Brain microvascular endothelial cell (primary cell): Measurements from ENCODE around the gene EXOSC7.

Experiments
- DNase-seq: peaks from one replicate; pipeline ENCODE4 v3.0.0-alpha.2; 2020
- H3K27ac ChIP-seq: fragments of 250-450 bp; sonication (Bioruptor Pico); 2 replicates; pipeline ENCODE4 v1.5.1; 2020; ENCODE audit warnings: mild to moderate bottlenecking, moderate library complexity
- H3K27me3 ChIP-seq: fragments of 250-450 bp; sonication (Bioruptor Pico); replicated peaks from 2 replicates; pipeline ENCODE4 v1.5.1; 2020; ENCODE audit warnings: mild to moderate bottlenecking
- H3K36me3 ChIP-seq: fragments of 250-450 bp; sonication (Bioruptor Pico); replicated peaks from 2 replicates; pipeline ENCODE4 v1.5.1; 2020; ENCODE audit warnings: mild to moderate bottlenecking
- H3K4me3 ChIP-seq: 2 replicates; pipeline ENCODE4 v1.5.1; 2011; ENCODE audit warnings: low read depth, mild to moderate bottlenecking, control low read depth, low read length, moderate library complexity
- in situ Hi-C: cut with HindIII; loops from 2 replicates; pipeline ENCODE4 v1.10.0; 2017; ENCODE audit warnings: low sequenced_read_pairs, low pct_ligation_motif_present
- TF ChIP-seq, protein P1 (sequence below): IDR thresholded peaks from 2 replicates; pipeline ENCODE4 v1.5.1; 2011; ENCODE audit warnings: low read depth, mild to moderate bottlenecking, moderate library complexity, low read length, control low read depth, inconsistent platforms; ENCODE audit errors: missing control alignments

The EXOSC7 gene

DNA sequence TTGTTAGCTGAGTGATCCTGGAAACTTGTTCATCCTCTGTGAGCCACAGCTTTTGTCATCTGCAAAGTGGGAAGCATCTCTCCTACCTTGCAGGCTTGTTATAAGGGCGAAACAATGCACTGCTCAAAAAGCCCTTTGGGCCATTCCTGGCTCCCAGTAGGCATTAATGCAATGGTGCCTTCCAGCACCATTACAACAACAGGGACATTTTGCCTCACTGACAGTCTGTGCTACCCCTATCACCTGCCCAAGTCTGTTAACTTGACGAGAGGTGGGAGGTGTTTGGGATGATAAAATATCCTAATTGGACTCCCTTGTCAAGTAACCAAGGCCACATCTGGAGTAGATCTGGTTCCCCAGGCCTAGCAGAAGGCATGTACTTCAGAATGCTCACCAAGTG is 44.3 kb upstream of the EXOSC7 start:
- H3K27me3 ChIP-seq: no peaks in the 10 kb centered on the region
- H3K36me3 ChIP-seq: peaks cover 13% of the 10 kb centered on the region
- H3K4me3 ChIP-seq: no peak overlapping the region
- no peak for DNase-seq
- H3K27ac ChIP-seq: no peak overlapping the region
- TF ChIP-seq, protein P1, sequence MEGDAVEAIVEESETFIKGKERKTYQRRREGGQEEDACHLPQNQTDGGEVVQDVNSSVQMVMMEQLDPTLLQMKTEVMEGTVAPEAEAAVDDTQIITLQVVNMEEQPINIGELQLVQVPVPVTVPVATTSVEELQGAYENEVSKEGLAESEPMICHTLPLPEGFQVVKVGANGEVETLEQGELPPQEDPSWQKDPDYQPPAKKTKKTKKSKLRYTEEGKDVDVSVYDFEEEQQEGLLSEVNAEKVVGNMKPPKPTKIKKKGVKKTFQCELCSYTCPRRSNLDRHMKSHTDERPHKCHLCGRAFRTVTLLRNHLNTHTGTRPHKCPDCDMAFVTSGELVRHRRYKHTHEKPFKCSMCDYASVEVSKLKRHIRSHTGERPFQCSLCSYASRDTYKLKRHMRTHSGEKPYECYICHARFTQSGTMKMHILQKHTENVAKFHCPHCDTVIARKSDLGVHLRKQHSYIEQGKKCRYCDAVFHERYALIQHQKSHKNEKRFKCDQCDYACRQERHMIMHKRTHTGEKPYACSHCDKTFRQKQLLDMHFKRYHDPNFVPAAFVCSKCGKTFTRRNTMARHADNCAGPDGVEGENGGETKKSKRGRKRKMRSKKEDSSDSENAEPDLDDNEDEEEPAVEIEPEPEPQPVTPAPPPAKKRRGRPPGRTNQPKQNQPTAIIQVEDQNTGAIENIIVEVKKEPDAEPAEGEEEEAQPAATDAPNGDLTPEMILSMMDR: no peak
- in situ Hi-C loops: no loop called here

GRCh38 chr3:44932271-44932670 is 43.8 kb upstream of the EXOSC7 start:
- no peaks in the 10 kb centered on the region for H3K27me3 ChIP-seq
- no peak for DNase-seq

GRCh38 chr3:44932986-44933944 is 42.8 kb upstream of the EXOSC7 start:
- peaks cover 13% of the 10 kb centered on the region for H3K36me3 ChIP-seq
- DNase-seq: no peak
- H3K27ac ChIP-seq: no peak overlapping the region
- no peak overlapping the region for H3K4me3 ChIP-seq
- in situ Hi-C loops: no loop called here
- no peaks in the 10 kb centered on the region for H3K27me3 ChIP-seq
- TF ChIP-seq, protein P1: no peak

More at GRCh38 chr3:44932271-44932670, 43.8 kb upstream of the EXOSC7 start:
- Histone ChIP-seq H3K4me3 (no peak overlapping the region), H3K36me3 (peaks cover 13% of the 10 kb centered on the region), H3K27ac (no peak overlapping the region)
- TF ChIP-seq, protein P1: no peak
- in situ Hi-C loops: no loop called here

DNA sequence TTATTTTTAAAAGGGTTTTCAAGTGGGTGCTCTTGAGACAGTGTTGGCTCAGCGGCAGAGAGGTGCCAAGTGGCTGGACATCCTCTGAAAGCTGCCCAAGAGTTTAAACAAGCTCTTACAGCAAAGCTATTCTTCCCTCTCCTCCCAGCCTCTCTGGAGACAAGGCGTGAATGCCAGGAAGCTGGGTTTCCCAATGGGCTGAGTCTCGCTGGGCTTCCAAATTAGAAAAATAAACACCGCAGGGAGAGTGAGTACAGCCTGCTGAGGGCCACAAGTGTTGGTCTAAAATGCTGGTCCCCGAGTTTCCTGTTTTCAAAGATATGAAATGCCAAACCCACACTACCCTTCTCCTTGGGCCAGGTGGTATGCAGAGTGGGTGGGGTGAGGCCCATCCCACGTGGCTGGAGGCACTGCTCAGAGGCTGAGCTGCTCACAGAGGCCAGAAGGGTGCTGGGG is 36.4 kb upstream of the EXOSC7 start:
- Histone ChIP-seq H3K36me3 (no peaks in the 10 kb centered on the region), H3K4me3 (no peak overlapping the region)

GRCh38 chr3:44942202-44942921 is 33.7 kb upstream of the EXOSC7 start:
- H3K27me3 ChIP-seq: no peaks in the 10 kb centered on the region
- no peak overlapping the region for H3K4me3 ChIP-seq
- H3K27ac ChIP-seq: no peak overlapping the region
- peak; percentile 14 for DNase-seq
- in situ Hi-C loops: no loop called here
- TF ChIP-seq, protein P1: no peak
- H3K36me3 ChIP-seq: no peaks in the 10 kb centered on the region

More for the DNA sequence above, 36.4 kb upstream of the EXOSC7 start:
- Histone ChIP-seq H3K27me3 (no peaks in the 10 kb centered on the region), H3K27ac (no peak overlapping the region)
- TF ChIP-seq, protein P1: no peak
- in situ Hi-C loops: no loop called here
- DNase-seq: no peak
